Measurements from ENCODE around the gene CCDC60. TPM values are rescaled to one million over a fixed set of nuclear protein-coding genes. Genes with fewer than 3 reads are reported as not detected.
A peak's percentile ranks its signal among the peaks of the same experiment; 100 is the strongest.

CCDC60 gene
- total and polyA plus RNA-seq, 2 experiments from 2014 or later, result 15.7 to 19.1 TPM

- no peak overlapping the region for H3K4me3 ChIP-seq
- no peak overlapping the region for H3K27ac ChIP-seq
- no peaks in the 10 kb centered on the region for H3K36me3 ChIP-seq
- no peak for DNase-seq (ENCODE audit: low read depth in 1 of 2, low spot score in 1 of 2)
- H3K27me3 ChIP-seq, result no peaks in the 10 kb centered on the region
- no peaks in the 10 kb centered on the region for H3K9me3 ChIP-seq (ENCODE audit: low read depth)
- H3K4me1 ChIP-seq (ENCODE audit: low read depth), result no peaks in the 10 kb centered on the region
- no peak for TF ChIP-seq CTCF (IDR thresholded peaks at IDR 0.05; ENCODE audit: low read depth, low read length)
Observed at GRCh38 chr12:119540476-119540875, 205.9 kb downstream of the CCDC60 start.

DNA sequence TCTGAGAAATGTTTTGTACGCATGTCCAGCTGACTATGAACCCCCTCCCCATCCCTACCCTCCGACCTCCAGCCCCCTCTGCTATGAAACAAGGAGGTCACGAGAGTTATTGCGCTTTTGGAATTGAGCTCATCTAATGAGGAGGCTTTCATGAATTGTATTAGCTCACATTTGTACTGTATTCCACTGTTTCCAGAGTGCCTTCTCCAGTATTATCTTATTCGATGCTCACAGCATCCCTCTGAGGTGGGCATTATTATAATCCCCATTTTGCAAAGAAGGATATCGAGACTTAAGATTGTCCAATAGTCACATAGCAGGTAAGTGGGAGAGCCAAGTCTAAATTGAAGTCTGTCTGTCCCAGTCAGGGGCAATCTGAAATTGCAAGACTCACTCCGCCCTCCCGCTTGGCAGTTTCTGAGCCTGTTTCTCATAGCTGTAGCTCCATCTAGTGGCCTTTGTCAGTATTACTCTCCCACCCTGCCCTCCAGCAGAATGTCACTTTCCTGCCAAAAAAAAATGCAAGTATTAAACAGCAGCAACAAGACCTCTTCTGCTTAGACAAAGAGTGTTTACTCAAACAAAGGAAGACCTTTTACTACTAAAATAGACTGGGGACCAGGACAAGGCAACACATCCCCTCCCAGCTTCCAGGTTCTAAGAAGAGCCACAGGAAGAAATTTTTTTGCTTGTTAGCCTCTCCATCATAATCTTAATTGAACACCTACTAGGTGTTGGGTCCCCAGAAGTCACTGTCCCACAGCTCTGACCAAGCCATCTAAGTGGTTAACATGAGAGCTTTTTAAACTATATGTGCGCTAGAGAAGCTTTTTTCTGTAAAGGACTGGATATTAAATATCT is 210.5 kb downstream of the CCDC60 start:
- TF ChIP-seq CTCF (IDR thresholded peaks at IDR 0.05; ENCODE audit: low read depth, low read length), result peak; percentile 76
- H3K4me1 ChIP-seq (ENCODE audit: low read depth), result no peaks in the 10 kb centered on the region
- no peaks in the 10 kb centered on the region for H3K27me3 ChIP-seq
- H3K4me3 ChIP-seq, result no peak overlapping the region
- peak; percentile 75 to 84 for DNase-seq (ENCODE audit: low read depth in 1 of 2, low spot score in 1 of 2)
- no peaks in the 10 kb centered on the region for H3K36me3 ChIP-seq
- no peak overlapping the region for H3K27ac ChIP-seq
- H3K9me3 ChIP-seq (ENCODE audit: low read depth), result no peaks in the 10 kb centered on the region

DNA sequence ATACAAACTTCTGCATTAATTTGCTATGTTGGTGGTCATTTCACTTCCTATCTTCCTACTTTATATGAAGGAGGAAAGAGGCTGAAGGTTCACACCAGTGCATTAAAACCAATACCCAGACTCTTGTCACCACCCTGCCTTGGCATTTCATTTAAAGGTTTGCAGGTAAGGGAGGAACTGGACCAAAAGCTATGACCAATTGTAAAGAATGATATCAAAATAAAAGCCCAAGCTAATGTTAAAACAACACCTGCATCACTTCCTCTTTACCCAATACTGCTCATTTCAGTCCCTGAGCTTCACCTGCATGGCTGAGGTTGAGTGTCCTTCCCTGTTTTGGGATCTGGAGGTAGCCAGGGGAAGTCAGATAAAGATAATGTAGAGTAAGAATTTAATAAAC is 211.8 kb downstream of the CCDC60 start:
- no peak overlapping the region for H3K27ac ChIP-seq
- H3K4me3 ChIP-seq, result no peak overlapping the region
- DNase-seq (ENCODE audit: low read depth in 1 of 2, low spot score in 1 of 2), result no peak
- no peaks in the 10 kb centered on the region for H3K36me3 ChIP-seq
- no peaks in the 10 kb centered on the region for H3K9me3 ChIP-seq (ENCODE audit: low read depth)
- H3K4me1 ChIP-seq (ENCODE audit: low read depth), result no peaks in the 10 kb centered on the region
- no peak for TF ChIP-seq CTCF (IDR thresholded peaks at IDR 0.05; ENCODE audit: low read depth, low read length)
- H3K27me3 ChIP-seq, result no peaks in the 10 kb centered on the region

- H3K4me1 ChIP-seq (ENCODE audit: low read depth), result no peaks in the 10 kb centered on the region
- H3K27ac ChIP-seq, result no peak overlapping the region
- H3K4me3 ChIP-seq, result no peak overlapping the region
- H3K9me3 ChIP-seq (ENCODE audit: low read depth), result no peaks in the 10 kb centered on the region
- TF ChIP-seq CTCF (IDR thresholded peaks at IDR 0.05; ENCODE audit: low read depth, low read length), result no peak
- DNase-seq (ENCODE audit: low read depth in 1 of 2, low spot score in 1 of 2), result no peak
- no peaks in the 10 kb centered on the region for H3K27me3 ChIP-seq
- H3K36me3 ChIP-seq, result no peaks in the 10 kb centered on the region
Observed at GRCh38 chr12:119547001-119547400, 212.5 kb downstream of the CCDC60 start.

- DNase-seq (ENCODE audit: low read depth in 1 of 2, low spot score in 1 of 2), result no peak
Observed at GRCh38 chr12:119556854-119557253, 222.3 kb downstream of the CCDC60 start.

More at GRCh38 chr12:119556854-119557253, 222.3 kb downstream of the CCDC60 start:
- H3K36me3 ChIP-seq, result no peaks in the 10 kb centered on the region
- no peaks in the 10 kb centered on the region for H3K4me1 ChIP-seq (ENCODE audit: low read depth)
- no peak overlapping the region for H3K27ac ChIP-seq
- no peaks in the 10 kb centered on the region for H3K9me3 ChIP-seq (ENCODE audit: low read depth)
- no peak overlapping the region for H3K4me3 ChIP-seq
- no peak for TF ChIP-seq CTCF (IDR thresholded peaks at IDR 0.05; ENCODE audit: low read depth, low read length)
- H3K27me3 ChIP-seq, result no peaks in the 10 kb centered on the region
